Fibroblast of pulmonary artery (primary cell): ENCODE measurements around the gene CEP78.
"Not testable (repeated sequence)": the region's sequence is repeated elsewhere in the genome, so short reads cannot be mapped to it uniquely, and the experiment has no call there.

Source experiments
- DNase-seq: peaks from one replicate; pipeline ENCODE4 v3.0.0-alpha.2; 2010; ENCODE audit warnings: low read depth
- H3K4me3 ChIP-seq: replicated peaks from 2 replicates; pipeline ENCODE4 v1.5.1; 2011; ENCODE audit warnings: low read depth, mild to moderate bottlenecking, control low read depth, low read length, moderate library complexity
- CTCF ChIP-seq: IDR thresholded peaks from 2 replicates; pipeline ENCODE4 v1.5.1; 2011; ENCODE audit warnings: mild to moderate bottlenecking, control low read depth, low read length, inconsistent platforms; ENCODE audit errors: missing control alignments

Gene CEP78

GRCh38 chr9:78213712-78214111 lies 22.2 kb upstream of the CEP78 start:
- TF ChIP-seq CTCF, result peak; percentile 39
- peak; percentile 55 for DNase-seq
- no peak overlapping the region for H3K4me3 ChIP-seq

- H3K4me3 ChIP-seq, result no peak overlapping the region
- TF ChIP-seq CTCF, result no peak
- DNase-seq, result no peak
Observed at GRCh38 chr9:78214492-78214891, 21.4 kb upstream of the CEP78 start.

- peak; percentile 36 for DNase-seq
- no peak for TF ChIP-seq CTCF
- no peak overlapping the region for H3K4me3 ChIP-seq
Observed at GRCh38 chr9:78215706-78216105, 20.2 kb upstream of the CEP78 start.

GRCh38 chr9:78218890-78219289 lies 17.0 kb upstream of the CEP78 start:
- no peak for TF ChIP-seq CTCF
- H3K4me3 ChIP-seq, result no peak overlapping the region
- no peak for DNase-seq

- no peak overlapping the region for H3K4me3 ChIP-seq
- peak; percentile 39 for DNase-seq
- no peak for TF ChIP-seq CTCF
Observed at GRCh38 chr9:78221425-78221824, 14.4 kb upstream of the CEP78 start.

GRCh38 chr9:78221841-78222240 lies 14.0 kb upstream of the CEP78 start:
- not testable (repeated sequence) for DNase-seq, H3K4me3 ChIP-seq

GRCh38 chr9:78230761-78231160 lies 5.1 kb upstream of the CEP78 start:
- no peak overlapping the region for H3K4me3 ChIP-seq
- DNase-seq, result no peak
- no peak for TF ChIP-seq CTCF

- not testable (repeated sequence) for DNase-seq, H3K4me3 ChIP-seq
Observed at GRCh38 chr9:78232471-78232870, 3.4 kb upstream of the CEP78 start.
